Stimulated activated CD8-positive, alpha-beta memory T cell treated with anti-CD3 and anti-CD28 coated beads, Interleukin-12 subunit alpha, Interleukin-12 subunit beta, amount 100 ng/mL, for 24 hours (primary cell): Measurements from ENCODE around the gene AK5.
"Not testable (repeated sequence)": the region's sequence is repeated elsewhere in the genome, so short reads cannot be mapped to it uniquely, and the experiment has no call there.

ENCODE experiments used
- DNase-seq: peaks from one replicate; pipeline ENCODE4 v3.0.0-alpha.2; 2020; ENCODE audit errors: extremely low read depth

The AK5 gene

DNA sequence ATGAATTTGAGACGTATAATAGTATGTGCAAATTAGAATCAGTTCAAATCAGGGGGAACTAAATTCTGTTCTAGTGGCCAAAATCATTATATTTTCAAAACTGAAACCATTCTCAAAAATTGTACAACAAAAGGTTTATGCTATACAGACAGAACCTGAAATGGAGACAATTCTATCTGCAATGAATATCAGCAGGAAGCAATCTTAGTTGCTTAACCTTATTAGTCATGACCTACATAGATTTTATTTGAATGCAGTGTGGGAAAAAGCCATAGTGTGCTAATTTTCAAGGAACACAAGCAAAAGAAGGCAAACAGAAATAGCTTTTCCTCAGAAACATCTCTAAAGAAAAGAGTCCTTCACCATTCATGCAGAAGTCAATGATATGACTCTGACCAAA, 6.5 kb downstream of the AK5 start:
- no peak for DNase-seq

DNA sequence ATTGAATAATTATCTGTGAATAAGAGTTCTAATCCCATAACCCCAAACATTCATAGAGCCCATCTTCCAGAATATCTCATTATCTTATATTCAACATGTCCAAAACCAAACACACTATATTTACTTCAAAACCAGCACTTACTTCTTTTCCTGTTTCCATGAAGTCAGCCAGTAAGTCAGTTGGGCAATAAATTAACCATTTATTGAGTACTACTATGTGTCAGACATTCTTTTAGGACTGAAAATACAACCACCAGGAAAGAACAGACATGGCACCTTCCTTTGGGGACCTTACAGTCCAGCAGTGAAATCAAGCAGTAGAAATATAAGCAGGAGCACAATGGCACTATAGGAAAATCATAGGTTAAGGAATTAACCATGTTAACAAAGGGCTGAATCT, 8.8 kb downstream of the AK5 start:
- DNase-seq = no peak

- DNase-seq = no peak
Measured at GRCh38 chr1:77292551-77292950, 10.7 kb downstream of the AK5 start.

DNA sequence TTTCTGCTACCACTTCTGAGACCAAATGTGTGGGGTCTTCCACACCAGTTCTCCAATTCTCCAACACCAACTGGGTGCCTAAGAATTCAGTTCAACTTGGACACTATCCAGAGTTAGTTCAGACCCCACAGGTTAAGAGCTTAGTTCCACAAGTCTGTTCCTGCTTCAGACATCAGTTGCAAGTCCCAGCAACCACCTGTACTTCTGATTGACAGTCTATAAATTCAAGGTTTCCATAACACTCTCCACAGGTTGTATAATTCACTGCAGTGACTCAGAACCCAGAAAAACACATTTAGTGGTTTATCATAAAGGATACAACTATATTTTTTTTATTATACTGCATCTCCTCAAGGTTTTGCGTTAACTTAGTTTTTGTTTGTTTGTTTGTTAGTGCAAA, 18.7 kb downstream of the AK5 start:
- DNase-seq = no peak

DNA sequence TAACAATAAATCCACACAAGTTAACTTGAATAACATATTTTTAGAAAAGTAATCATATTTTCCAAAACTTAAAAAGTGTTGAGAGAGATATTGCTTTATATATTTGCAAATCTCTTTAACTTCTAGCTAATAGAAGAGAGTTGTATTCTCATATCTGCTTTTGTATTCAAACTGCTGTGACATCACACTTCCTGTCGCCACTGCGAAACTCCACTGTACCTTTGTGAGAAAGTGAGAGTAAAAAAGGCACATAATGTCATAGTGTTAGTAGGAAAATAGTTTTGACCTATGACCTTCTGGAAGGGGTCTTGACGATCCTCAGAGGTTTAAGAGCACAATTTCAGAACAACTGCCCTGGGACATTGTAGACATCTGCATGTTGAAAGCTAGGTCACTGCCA, 21.6 kb downstream of the AK5 start:
- DNase-seq = no peak

DNA sequence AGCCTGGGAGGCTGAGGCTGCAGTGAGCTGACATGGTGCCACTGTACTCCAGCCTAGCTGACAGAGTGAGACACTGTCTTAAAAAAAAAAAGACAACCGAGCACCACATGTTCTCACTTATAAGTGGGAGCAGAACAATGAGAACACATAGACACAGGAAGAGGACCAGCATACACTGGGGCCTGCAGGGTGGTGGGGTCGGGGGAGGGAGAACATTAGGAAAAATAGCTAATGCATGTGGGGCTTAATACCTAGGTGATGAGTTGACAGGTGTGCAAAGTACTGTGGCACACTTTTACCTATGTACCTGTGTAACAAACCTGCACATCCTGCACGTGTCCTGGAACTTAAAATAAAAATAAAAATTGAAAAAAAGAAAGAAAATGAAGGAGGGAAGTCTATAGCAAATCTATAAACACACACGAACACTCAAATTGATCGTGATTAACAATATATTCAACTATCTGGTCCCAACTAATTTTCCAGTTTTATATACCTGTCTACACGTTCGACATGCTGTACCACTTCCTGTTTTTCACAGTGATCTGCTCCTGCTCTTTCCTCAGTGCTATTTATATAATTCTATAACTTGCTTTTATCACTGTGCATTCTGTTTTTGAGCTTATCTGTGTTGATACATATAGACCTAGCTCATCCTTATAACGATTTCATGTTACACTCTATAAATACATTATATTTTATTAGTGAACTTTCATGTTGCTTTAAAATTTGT, 27.2 kb downstream of the AK5 start:
- no peak for DNase-seq

DNA sequence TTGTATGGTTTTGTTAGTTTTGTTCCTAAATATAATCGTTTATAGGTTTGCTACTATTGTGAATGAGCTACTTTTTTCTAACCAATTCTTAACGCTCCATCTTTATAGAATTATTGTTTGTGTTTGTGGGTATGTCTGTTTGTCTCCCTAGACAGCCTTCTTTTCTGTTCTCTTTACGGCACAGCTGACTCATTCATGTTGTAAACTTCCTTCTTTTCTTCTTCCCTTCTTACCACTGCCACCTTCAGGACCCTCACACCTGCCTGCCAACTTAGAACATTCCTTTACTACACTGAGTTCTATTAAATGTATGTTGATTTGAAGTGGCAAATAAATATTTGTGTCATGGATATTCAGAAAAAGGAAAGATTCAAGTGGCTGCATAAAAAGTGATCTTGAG, 29.1 kb downstream of the AK5 start:
- no peak for DNase-seq

DNA sequence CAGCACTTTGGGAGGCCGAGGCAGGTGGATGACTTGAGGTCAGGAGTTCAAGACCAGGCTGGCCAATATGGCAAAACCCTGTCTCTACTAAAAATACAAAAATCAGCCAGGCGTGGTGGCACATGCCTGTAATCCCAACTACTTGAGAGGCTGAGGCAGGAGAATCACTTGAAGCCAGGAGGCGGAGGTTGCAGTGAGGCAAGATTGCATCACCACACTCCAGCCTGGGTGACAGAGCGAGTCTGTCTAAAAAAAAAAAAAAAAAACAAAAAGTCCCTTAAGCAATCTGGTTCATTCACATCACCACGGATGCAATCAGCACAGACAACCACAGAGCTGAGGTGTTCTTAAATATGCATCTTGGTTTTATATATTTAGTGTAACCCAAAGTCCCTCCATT, 30.5 kb downstream of the AK5 start:
- DNase-seq = not testable (repeated sequence)

DNA sequence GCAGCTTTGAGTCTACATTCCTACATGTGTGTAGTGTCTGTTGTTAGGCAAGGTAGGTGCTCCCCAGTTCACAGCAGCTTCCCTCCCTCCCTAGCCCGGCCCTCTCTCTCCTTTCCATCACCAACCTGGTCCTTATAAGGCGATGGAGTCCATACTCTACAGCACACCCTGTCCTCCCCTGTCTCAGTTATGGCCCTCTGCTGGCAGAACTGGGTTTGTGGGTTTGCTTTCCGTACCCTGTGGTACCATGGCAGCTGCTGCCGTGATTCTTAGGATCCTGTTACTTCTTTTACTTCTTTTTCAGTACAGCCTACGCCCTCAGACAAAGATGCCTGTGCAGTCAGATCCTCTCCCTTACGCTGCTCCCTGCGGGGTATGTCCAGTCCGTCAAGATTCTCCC, 31.7 kb downstream of the AK5 start:
- DNase-seq = no peak

DNA sequence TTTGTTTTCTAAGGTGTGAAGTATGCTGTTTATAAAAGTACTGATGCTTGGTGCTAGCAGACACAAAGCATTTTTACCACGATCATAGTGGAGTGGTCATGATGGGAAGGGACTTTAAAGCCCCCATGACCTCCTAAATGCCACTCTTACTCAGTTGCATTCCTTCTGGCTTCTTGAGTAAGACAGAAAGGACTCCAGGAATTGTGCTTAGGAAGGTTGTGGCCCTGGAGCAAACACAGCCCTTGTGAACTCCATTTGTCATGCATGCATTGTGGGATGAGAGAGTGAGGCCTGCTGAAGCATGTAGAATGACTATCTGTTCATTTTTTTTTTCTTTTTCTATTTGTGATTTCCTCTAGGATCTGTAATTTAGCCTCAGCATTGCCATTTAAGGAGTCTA, 34.2 kb downstream of the AK5 start:
- no peak for DNase-seq

DNA sequence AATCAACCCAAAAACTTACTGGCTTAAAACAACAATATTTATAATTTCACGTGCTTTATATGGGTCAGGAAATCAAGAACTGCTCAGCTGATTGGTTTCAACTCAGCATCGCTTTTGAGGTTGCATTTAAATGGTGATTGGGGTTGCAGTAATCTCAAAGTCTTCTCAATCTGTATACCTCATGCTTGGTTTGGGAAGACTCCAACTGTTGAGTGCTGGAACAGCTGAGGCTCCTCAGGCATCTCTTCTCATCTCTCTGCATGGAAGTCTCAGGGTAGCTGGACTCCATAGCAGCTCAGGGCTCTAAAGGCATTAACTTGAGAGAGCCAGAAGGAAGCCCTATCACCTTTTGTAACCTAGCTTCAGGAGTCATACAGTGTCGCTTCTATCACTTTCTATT, 35.1 kb downstream of the AK5 start:
- DNase-seq = no peak

GRCh38 chr1:77319036-77319705, 37.4 kb downstream of the AK5 start:
- DNase-seq = no peak

DNA sequence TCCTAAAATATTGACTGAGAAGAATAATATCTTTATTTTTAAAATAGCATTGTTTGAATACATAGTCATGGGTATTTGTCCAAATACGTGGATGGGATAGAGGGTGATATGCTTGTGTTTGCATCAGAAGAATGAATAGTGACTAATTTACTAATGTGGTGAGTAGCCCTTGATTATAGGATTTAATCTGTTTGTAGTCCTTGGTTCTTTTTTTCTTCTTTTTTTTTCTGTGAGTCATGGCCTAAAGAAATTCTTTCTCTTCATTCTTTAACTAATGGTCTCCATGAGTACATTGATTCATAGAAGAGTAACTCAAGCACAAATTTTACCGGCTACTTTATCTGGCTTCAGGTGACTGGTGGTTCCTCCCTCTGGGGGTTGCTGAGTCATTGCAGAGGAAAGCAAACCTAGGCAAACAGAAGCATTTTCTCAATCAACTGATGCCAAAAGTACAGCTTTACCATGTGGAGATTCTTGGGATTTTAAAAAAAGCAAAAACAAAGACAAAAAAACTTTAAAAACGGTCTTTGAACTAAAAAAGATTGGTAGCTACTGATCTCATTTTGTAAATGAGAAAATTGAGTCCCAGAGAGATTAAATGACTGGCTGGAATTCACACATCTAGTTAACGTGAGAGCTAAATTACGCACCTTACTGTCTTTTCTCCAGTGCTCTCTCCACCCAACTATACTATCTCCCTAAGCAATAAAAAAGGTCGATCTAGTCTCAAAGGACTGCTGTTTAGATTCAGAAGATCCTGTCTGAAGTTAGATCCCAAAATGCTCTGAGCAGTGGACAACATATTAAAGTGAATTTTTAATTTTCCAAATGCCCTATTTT, 40.5 kb downstream of the AK5 start:
- no peak for DNase-seq

DNA sequence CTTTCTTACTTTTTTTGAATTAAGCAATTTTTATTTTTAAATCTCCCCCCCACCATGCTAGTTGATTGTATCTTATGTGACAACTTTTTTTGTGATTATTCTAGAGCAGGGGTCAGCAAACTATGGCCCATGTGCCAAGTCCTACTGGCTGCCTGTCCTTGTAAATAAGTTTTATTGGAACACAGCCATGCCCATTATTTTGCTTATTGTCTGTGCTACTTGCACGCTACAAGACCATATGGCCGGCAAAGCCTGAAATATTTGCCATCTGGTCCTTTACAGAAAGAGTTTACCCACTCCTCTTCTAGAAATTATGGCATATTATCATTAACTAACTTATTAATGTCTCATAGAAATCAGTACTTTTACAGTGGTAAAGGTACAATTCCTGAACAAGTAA, 51.7 kb downstream of the AK5 start:
- DNase-seq = no peak

GRCh38 chr1:77336729-77337128, 54.9 kb downstream of the AK5 start:
- no peak for DNase-seq

GRCh38 chr1:77339326-77339725, 57.5 kb downstream of the AK5 start:
- no peak for DNase-seq

- DNase-seq = no peak
Measured at GRCh38 chr1:77341195-77341594, 59.4 kb downstream of the AK5 start.

GRCh38 chr1:77342745-77343144, 60.9 kb downstream of the AK5 start:
- DNase-seq = no peak

DNA sequence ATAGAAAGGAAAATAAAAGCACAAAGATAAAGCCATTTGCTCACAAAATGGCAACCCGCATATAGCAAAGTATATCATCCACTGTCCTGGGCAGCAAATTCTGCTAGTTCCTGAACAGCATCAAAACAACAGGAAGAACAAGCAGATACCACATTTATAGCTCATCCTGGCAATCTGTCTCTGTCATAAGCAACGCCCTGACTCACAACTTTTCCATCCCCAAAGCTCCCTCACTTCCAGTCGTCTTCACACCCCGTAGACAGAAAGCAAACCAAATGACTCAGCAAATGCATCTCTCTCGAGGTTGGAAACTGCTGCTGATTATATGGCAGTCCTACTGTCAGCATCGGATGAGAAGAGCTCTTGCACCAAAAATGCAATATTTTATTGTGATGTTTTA, 65.8 kb downstream of the AK5 start:
- no peak for DNase-seq

DNA sequence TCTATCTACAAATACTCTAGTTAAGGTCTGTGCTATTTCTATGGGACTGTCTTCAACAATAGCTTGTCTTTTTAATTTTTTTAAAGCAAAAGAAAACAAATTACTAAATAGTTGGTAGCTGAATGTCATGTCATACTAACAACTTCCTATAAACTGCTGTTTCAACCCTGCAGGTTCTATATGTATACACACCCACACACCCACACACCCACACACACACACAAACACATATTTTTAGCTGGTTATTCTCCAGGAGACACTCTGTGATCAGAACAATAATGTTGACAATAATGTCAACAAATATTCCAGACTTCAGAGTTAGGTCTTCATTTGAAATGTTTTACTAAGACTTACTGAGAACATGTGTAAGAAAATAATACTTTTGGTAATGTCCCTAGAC, 66.7 kb downstream of the AK5 start:
- no peak for DNase-seq

- no peak for DNase-seq
Measured at GRCh38 chr1:77349275-77349674, 67.5 kb downstream of the AK5 start.

DNA sequence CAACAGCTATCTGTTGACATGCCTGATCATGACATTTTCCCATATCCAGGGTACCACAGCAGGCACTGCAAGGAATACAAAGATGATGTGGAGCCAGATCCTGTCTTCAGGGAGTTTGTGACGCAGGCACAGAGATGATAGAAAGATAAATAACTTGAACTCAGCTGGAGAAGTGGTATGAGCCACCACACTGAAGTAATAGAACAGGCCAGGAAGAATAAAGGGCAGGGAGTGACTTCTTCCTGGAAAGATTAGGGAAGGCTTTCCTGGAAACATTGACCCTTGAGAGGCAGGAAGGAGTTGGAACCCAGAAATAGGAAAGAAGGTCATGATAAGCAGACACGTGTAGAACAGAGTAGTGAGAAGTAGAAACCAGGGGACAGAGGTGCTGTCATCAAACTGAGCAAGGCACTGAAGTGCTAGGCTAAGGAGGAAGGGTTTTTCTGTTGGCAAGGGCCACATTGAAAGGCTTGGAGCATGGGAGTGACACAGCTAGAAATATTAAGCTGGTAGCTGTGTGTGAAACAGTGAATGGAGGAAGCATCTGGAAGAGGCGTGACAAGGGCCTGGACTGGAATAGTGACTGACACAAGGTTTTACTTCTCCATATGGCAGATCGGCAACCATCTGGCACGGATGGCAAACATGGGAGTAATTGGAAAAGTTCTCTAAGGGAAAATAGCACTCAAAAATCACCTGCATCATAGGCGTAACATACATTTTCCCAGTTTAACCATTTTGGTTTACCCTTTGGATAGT, 68.4 kb downstream of the AK5 start:
- no peak for DNase-seq
